ENCODE results near the gene DENND11.

DNA sequence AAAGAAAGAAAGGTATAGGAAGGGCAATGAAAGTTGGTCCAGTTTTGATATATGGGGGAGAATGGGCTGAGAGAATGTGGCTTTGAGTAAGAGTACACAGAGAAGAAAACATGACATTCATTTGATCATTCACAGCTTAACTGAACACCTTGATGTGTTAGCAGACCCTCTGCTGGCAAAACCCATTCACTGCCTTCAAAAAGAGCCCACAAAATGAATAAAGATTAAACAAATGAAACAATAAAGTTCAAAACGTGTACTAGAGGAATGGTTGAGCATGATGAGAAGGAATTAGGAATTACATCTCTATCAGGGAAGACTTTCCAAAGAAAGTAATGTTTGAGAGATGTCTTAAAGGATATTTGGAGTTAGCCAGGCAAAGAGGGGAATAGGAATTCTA, 8.3 kb upstream of the DENND11 start:
- TF ChIP-seq, protein P1, sequence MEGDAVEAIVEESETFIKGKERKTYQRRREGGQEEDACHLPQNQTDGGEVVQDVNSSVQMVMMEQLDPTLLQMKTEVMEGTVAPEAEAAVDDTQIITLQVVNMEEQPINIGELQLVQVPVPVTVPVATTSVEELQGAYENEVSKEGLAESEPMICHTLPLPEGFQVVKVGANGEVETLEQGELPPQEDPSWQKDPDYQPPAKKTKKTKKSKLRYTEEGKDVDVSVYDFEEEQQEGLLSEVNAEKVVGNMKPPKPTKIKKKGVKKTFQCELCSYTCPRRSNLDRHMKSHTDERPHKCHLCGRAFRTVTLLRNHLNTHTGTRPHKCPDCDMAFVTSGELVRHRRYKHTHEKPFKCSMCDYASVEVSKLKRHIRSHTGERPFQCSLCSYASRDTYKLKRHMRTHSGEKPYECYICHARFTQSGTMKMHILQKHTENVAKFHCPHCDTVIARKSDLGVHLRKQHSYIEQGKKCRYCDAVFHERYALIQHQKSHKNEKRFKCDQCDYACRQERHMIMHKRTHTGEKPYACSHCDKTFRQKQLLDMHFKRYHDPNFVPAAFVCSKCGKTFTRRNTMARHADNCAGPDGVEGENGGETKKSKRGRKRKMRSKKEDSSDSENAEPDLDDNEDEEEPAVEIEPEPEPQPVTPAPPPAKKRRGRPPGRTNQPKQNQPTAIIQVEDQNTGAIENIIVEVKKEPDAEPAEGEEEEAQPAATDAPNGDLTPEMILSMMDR (IDR thresholded peaks at IDR 0.05) = no peak
- TF ChIP-seq POLR2A (IDR thresholded peaks at IDR 0.05) = no peak
